ENCODE data around the gene SLC22A13.

- no peak for TF ChIP-seq CTCF (IDR thresholded peaks at IDR 0.05)
- TF ChIP-seq POLR2A (IDR thresholded peaks at IDR 0.05), result no peak
Measured at GRCh38 chr3:38224357-38224756, 41.3 kb upstream of the SLC22A13 start.

Measured in body of pancreas (tissue), 4 donors.